ENCODE measurements around the gene CEP128.

DNA sequence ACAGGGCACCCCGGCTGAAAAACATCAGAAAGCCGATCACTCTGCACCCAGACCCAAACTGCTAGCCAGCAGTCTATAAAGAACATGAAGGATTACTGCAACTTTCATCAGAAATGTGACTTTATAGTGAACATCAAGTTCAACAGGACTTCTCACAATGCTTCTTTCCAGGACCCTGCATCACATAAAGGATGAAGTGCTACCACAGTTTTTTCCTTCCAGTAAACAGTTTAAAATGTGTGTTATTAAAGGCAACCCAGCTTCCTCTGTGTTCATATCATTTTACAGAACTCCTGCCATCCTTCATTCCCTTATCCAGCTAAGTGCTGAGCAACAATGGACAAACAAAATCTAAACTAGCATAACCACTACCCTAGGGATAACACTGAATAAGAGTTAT is 449.9 kb downstream of the CEP128 start:
- TF ChIP-seq, protein P1, sequence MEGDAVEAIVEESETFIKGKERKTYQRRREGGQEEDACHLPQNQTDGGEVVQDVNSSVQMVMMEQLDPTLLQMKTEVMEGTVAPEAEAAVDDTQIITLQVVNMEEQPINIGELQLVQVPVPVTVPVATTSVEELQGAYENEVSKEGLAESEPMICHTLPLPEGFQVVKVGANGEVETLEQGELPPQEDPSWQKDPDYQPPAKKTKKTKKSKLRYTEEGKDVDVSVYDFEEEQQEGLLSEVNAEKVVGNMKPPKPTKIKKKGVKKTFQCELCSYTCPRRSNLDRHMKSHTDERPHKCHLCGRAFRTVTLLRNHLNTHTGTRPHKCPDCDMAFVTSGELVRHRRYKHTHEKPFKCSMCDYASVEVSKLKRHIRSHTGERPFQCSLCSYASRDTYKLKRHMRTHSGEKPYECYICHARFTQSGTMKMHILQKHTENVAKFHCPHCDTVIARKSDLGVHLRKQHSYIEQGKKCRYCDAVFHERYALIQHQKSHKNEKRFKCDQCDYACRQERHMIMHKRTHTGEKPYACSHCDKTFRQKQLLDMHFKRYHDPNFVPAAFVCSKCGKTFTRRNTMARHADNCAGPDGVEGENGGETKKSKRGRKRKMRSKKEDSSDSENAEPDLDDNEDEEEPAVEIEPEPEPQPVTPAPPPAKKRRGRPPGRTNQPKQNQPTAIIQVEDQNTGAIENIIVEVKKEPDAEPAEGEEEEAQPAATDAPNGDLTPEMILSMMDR (tag by site-specific recombination; IDR thresholded peaks at IDR 0.05), result no peak
- no peak for TF ChIP-seq ZBTB7A (tag by site-specific recombination; IDR thresholded peaks at IDR 0.05; ENCODE audit: low read depth)
- TF ChIP-seq, protein P2, sequence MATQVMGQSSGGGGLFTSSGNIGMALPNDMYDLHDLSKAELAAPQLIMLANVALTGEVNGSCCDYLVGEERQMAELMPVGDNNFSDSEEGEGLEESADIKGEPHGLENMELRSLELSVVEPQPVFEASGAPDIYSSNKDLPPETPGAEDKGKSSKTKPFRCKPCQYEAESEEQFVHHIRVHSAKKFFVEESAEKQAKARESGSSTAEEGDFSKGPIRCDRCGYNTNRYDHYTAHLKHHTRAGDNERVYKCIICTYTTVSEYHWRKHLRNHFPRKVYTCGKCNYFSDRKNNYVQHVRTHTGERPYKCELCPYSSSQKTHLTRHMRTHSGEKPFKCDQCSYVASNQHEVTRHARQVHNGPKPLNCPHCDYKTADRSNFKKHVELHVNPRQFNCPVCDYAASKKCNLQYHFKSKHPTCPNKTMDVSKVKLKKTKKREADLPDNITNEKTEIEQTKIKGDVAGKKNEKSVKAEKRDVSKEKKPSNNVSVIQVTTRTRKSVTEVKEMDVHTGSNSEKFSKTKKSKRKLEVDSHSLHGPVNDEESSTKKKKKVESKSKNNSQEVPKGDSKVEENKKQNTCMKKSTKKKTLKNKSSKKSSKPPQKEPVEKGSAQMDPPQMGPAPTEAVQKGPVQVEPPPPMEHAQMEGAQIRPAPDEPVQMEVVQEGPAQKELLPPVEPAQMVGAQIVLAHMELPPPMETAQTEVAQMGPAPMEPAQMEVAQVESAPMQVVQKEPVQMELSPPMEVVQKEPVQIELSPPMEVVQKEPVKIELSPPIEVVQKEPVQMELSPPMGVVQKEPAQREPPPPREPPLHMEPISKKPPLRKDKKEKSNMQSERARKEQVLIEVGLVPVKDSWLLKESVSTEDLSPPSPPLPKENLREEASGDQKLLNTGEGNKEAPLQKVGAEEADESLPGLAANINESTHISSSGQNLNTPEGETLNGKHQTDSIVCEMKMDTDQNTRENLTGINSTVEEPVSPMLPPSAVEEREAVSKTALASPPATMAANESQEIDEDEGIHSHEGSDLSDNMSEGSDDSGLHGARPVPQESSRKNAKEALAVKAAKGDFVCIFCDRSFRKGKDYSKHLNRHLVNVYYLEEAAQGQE (tag by site-specific recombination; IDR thresholded peaks at IDR 0.05), result no peak
- no peak for TF ChIP-seq KLF16 (tag by site-specific recombination; IDR thresholded peaks at IDR 0.05)
- no peak for TF ChIP-seq ZNF311 (tag by site-specific recombination; IDR thresholded peaks at IDR 0.05; ENCODE audit: borderline replicate concordance)
- no peak for TF ChIP-seq ZEB2 (tag by site-specific recombination; IDR thresholded peaks at IDR 0.05)
- no peak for TF ChIP-seq ZNF37A (tag by site-specific recombination; IDR thresholded peaks at IDR 0.05)
- TF ChIP-seq, protein P3, sequence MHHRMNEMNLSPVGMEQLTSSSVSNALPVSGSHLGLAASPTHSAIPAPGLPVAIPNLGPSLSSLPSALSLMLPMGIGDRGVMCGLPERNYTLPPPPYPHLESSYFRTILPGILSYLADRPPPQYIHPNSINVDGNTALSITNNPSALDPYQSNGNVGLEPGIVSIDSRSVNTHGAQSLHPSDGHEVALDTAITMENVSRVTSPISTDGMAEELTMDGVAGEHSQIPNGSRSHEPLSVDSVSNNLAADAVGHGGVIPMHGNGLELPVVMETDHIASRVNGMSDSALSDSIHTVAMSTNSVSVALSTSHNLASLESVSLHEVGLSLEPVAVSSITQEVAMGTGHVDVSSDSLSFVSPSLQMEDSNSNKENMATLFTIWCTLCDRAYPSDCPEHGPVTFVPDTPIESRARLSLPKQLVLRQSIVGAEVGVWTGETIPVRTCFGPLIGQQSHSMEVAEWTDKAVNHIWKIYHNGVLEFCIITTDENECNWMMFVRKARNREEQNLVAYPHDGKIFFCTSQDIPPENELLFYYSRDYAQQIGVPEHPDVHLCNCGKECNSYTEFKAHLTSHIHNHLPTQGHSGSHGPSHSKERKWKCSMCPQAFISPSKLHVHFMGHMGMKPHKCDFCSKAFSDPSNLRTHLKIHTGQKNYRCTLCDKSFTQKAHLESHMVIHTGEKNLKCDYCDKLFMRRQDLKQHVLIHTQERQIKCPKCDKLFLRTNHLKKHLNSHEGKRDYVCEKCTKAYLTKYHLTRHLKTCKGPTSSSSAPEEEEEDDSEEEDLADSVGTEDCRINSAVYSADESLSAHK (tag by site-specific recombination; IDR thresholded peaks at IDR 0.05), result no peak
- no peak for TF ChIP-seq OVOL3 (tag by site-specific recombination; IDR thresholded peaks at IDR 0.05)
- no peak for TF ChIP-seq ZNF558 (tag by site-specific recombination; IDR thresholded peaks at IDR 0.05)
- TF ChIP-seq YY1 (tag by site-specific recombination; IDR thresholded peaks at IDR 0.05), result no peak

Data from HEK293 (cell line).